ENCODE measurements around the gene RAPGEF2.
A peak's percentile ranks its signal among the peaks of the same experiment; 100 is the strongest.

The RAPGEF2 gene

DNA sequence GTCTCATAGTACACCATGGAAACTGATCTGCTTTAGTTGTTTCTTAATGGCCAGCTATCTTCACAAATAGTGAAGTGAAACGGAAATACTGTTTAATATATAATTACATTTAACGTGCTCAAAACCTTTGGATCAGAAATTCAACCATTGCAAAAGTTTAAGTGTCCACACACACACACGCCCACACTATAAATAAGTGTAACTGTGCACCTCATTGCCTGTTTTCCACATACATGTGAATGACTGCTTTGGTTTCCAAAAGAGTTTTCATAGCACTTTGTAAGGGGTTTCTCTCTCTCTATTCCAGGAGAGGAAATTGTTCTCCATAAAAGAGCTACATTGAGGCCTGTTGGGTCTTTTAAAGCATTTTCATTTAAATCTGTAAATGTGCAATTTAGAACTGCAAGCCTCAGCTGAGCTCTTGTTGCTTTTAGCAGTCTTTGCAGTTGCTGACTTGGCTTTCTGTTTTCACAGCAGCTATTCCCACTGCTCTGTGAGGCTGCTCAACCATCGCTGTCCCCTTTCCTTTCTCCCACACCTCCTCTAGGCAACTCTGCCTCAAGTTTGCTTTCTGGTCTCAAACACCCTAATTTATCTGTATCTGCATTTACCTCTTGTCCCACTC lies 94.5 kb downstream of the RAPGEF2 start:
- intact Hi-C loops (cut with DNase I; ENCODE audit: low total_unique reads), result no loop called here
- no peaks in the 10 kb centered on the region for H3K36me3 ChIP-seq
- H3K4me3 ChIP-seq, result peak overlapping the region in 1 of 2 donors; percentile 20
- DNase-seq, result no peak
- H3K27ac ChIP-seq, result peak overlapping the region; percentile 25 to 32
- no peaks in the 10 kb centered on the region for H3K9me3 ChIP-seq
- peaks cover 0 to 32% (median under 1%) of the 10 kb centered on the region in 4 donors for H3K4me1 ChIP-seq
- no peak for TF ChIP-seq CTCF (IDR thresholded peaks at IDR 0.05)
- no peaks in the 10 kb centered on the region for H3K27me3 ChIP-seq

DNA sequence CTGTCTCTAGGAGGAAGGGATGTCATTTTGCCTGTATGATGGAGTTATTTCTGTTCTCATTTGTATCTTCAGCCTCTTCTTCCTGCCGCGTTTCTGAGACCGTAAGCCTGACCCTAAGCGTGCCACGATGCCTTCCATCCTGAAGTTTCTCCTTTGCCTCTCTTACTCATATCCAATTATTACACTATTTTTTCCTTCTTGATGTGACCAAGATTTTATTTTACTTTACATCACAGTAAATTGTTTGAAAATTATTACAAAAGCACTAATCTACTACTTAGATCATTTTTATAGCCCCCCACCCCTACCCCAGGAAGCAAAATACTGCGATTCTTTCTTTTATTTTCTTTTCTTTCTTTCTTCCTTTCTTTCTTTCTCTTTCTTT lies 95.0 kb downstream of the RAPGEF2 start:
- DNase-seq, result no peak
- peak overlapping the region; percentile 25 to 32 for H3K27ac ChIP-seq
- no peaks in the 10 kb centered on the region for H3K36me3 ChIP-seq
- no peak for TF ChIP-seq CTCF (IDR thresholded peaks at IDR 0.05)
- peaks cover 0 to 33% (median 3%) of the 10 kb centered on the region in 4 donors for H3K4me1 ChIP-seq
- H3K4me3 ChIP-seq, result peak overlapping the region in 1 of 2 donors; percentile 20
- intact Hi-C loops (cut with DNase I; ENCODE audit: low total_unique reads), result no loop called here
- no peaks in the 10 kb centered on the region for H3K27me3 ChIP-seq
- H3K9me3 ChIP-seq, result no peaks in the 10 kb centered on the region

GRCh38 chr4:159199826-159200225 lies 96.9 kb downstream of the RAPGEF2 start:
- TF ChIP-seq CTCF (IDR thresholded peaks at IDR 0.05), result no peak
- no peaks in the 10 kb centered on the region for H3K9me3 ChIP-seq
- peaks cover 0 to 31% (median 8%) of the 10 kb centered on the region in 4 donors for H3K4me1 ChIP-seq
- intact Hi-C loops (cut with DNase I; ENCODE audit: low total_unique reads), result loop anchor here (2.0 to 10.0 kb wide), 2 partner anchors 245 to 343 kb away; no protein-coding TSS in a partner anchor
- H3K27ac ChIP-seq, result no peak overlapping the region
- no peaks in the 10 kb centered on the region for H3K36me3 ChIP-seq
- DNase-seq, result no peak
- H3K4me3 ChIP-seq, result no peak overlapping the region
- H3K27me3 ChIP-seq, result no peaks in the 10 kb centered on the region

DNA sequence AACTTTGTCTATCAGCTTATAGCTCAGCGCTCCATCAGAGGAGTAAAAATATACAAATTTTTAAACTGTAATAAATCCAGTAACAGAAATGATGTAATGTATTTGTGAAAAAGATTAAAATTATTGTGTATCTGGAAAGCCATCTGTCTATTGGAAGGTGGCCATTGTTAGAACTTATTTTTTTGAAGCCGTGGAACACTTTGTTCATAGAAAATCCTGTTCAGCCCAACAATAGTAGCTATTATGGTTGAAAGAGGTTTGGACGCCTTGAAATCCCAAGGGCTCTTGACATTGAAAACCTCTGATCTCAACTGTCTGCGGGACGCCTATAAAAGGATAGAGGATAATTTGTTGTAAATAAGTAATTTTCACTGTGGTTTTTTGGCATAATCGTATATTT lies 98.3 kb downstream of the RAPGEF2 start:
- TF ChIP-seq CTCF (IDR thresholded peaks at IDR 0.05), result no peak
- Histone ChIP-seq H3K36me3 (no peaks in the 10 kb centered on the region), H3K9me3 (no peaks in the 10 kb centered on the region), H3K4me1 (peaks cover 0 to 33% (median 9%) of the 10 kb centered on the region in 4 donors), H3K27ac (peak overlapping the region in 1 of 2 donors; percentile 19), H3K27me3 (no peaks in the 10 kb centered on the region), H3K4me3 (no peak overlapping the region)
- intact Hi-C loops (cut with DNase I; ENCODE audit: low total_unique reads), result loop anchor here (2.0 to 10.0 kb wide), 2 partner anchors 244 to 344 kb away; no protein-coding TSS in a partner anchor
- no peak for DNase-seq

DNA sequence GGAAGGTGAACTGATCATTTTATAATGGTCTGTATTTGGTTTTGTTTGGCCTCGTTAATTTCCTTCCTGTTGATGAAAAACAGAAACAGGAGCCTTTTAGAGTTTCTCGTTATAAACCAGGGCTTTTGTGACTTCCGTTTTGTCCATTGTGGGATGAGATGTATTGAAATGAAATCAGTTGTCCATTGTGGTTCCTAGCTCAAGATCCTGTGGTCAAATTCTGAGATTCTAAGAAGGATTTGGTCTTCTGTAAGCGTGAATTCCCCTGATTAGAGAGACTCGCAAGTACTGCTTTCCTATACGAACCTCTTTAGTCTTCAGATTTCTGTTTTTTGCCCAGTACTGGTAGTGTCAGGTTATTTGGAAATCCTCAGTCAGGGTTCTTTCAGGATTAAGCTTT lies 101.7 kb downstream of the RAPGEF2 start:
- no peak overlapping the region for H3K4me3 ChIP-seq
- no peaks in the 10 kb centered on the region for H3K36me3 ChIP-seq
- no peak overlapping the region for H3K27ac ChIP-seq
- no peak for TF ChIP-seq CTCF (IDR thresholded peaks at IDR 0.05)
- H3K4me1 ChIP-seq, result peaks cover 0 to 50% (median 9%) of the 10 kb centered on the region in 4 donors
- DNase-seq, result no peak
- H3K9me3 ChIP-seq, result no peaks in the 10 kb centered on the region
- no peaks in the 10 kb centered on the region for H3K27me3 ChIP-seq
- intact Hi-C loops (cut with DNase I; ENCODE audit: low total_unique reads), result loop anchor here (10.0 kb wide), 1 partner anchor 240 kb away; no protein-coding TSS in a partner anchor

Data from tibial artery (tissue), 4 donors.